Astrocyte of the cerebellum (primary cell): ENCODE results near the gene MDFI.

Experiments used
- DNase-seq: peaks from one replicate; pipeline ENCODE4 v3.0.0-alpha.2; 2011; ENCODE audit warnings: low read depth
- H3K4me3 ChIP-seq: 2 replicates; pipeline ENCODE4 v1.5.1; 2011; ENCODE audit warnings: mild to moderate bottlenecking, low read depth, low read length, moderate library complexity
- CTCF ChIP-seq: IDR thresholded peaks from 2 replicates; pipeline ENCODE4 v1.5.1; 2012; ENCODE audit warnings: low read length, low read depth, moderate library complexity, mild to moderate bottlenecking; ENCODE audit errors: missing control alignments
- in situ Hi-C: cut with HindIII; loops from 2 replicates; pipeline ENCODE4 v1.10.0; 2017; ENCODE audit warnings: low sequenced_read_pairs

Gene MDFI

DNA sequence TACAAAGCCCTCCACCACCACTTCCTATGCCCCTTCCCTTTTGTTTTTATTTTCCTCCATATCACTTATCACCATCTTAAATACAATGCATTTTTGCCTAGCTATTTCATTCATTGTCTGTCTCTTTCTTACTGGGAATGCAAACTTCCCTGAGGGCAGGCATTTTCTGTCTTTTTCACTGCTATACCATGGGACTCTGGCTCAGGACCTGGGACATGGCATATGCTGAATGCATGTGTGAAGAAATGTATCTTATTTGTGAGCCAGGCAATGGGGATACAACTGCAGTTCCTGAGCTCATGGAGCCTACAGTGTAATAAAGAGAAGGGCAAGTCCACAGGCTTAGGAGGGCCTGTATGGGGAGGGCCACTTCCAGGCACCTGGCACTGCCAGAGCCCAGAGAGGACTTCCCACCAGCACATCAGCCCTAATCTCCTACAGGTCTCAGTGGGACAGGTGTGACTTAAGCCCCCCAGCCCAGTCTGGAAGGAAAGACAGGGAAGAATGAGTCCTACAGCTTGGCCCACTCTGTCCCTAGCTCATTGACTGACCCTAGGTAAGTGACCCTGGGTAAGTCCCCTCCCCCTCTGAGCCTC lies 53.9 kb downstream of the MDFI start:
- DNase-seq, result no peak
- TF ChIP-seq CTCF, result no peak
- H3K4me3 ChIP-seq, result no peak overlapping the region
- in situ Hi-C loops, result no loop called here

DNA sequence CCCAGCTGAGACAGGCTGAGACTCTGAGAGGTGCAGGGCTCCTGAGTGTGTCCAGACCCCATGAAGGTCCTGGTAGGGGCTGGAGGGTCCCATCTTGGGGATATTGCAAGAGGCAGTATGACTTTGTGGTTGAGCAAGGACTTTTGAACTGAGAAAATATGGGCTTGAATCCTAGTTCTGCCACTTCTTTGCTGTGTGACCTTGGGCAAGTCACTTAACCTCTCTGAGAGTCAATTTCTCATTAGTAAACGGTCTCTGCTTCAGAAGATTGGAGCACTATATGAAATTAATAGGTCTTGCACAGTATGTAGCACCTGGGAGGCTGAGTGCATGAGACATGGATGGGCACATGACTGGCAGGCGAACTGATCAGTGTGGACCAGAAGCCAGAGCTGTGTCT lies 54.5 kb downstream of the MDFI start:
- no peak overlapping the region for H3K4me3 ChIP-seq
- no peak for TF ChIP-seq CTCF
- DNase-seq, result no peak
- in situ Hi-C loops, result no loop called here

DNA sequence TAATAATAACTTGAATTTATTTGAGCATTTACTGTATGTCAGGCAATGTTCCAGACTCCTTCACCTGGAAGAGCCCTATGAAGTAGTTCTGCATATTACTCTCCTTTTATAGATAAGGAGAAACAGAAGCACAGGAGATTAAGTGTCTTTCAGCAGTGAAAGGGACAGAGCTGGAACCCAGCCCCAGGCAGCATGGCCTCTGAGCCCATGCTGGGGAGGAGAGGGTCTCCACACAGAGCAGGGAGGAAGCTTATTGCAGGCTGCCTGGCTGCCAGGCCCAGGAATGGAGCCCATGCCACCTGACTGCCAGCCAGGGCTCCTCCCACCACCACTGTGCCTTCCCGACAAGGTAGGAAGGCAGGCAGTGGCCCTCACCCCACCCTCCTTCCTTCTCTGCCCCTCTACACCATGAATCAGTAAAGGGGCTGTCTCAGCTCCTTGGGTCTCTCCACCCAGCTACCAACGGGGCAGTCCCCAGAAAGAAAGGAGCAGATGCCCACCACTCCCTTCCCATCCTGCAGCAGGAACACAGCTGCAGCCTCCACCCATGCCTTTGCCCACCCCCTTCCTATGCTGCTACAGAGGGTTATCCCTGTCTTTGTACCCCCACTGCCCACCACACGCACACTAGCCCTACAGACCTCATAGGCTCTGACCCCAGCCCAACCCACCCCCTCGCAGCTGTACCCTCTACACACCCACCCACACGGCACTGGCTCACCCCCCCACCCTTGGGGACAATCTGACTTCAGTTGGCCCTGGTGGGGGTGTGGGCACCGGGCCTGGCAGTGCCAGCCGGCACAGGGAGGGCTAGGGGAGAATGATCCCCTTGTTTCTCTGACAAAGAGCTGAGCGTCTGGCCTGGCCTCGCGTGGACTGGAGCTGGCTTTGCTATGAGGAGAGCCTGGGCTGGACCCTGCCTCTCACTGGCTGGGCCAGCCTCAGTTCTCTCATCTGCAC lies 55.3 kb downstream of the MDFI start:
- TF ChIP-seq CTCF, result no peak
- no peak overlapping the region for H3K4me3 ChIP-seq
- DNase-seq, result no peak
- in situ Hi-C loops, result no loop called here

- no peak for TF ChIP-seq CTCF
- in situ Hi-C loops, result no loop called here
- no peak overlapping the region for H3K4me3 ChIP-seq
- no peak for DNase-seq
These were observed 56.7 kb downstream of the MDFI start for GRCh38 chr6:41694815-41695526.

DNA sequence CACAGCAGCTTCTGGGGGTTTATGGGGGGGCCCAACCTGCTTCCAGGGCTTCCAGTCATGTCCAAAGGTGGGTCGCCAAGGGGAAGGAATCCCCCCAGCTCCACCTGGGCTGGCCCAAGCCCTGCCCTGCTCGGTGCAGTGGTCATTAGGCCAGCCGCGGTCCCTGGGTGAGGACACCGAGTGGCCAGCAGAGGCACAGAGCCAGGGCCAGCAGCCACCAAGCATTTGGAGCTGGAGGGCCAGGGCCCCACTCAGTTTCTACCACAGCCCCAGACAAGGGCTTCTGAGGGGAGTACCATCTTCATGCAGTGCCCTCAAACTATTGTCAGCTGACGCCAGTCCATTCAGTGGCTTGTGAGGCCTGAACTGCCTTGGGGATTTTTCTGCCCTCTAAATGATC lies 57.6 kb downstream of the MDFI start:
- no peak for TF ChIP-seq CTCF
- no peak overlapping the region for H3K4me3 ChIP-seq
- in situ Hi-C loops, result no loop called here
- no peak for DNase-seq

- TF ChIP-seq CTCF, result no peak
- DNase-seq, result no peak
- in situ Hi-C loops, result no loop called here
- H3K4me3 ChIP-seq, result no peak overlapping the region
These were observed 58.5 kb downstream of the MDFI start for GRCh38 chr6:41696788-41697187.
